Endothelial cell of umbilical vein (primary cell): ENCODE results near the gene ELMO1. TPM values are rescaled to one million over a fixed set of nuclear protein-coding genes. Genes with fewer than 3 reads are reported as not detected.

Experiments
- BruUV-seq: library from RNA; stranded (reverse); fragments of 400-500 nt; replicated peaks from 2 replicates; lab custom pipeline; 2021; lab: Mats Ljungman, UMichigan
- CTCF ChIA-PET: fragments of 300-600, 350-600 bp; sonication (Branson Sonifier 250); formaldehyde crosslinking; loops from one replicate; lab custom pipeline; 2021; ENCODE audit warnings: antibody characterized with exemption, inconsistent platforms; lab: Charles Lee
- POLR2A ChIA-PET: fragments of 300-600, 350-600 bp; sonication (Branson Sonifier 250); formaldehyde crosslinking; loops from one replicate; lab custom pipeline; 2021; ENCODE audit warnings: antibody characterized with exemption, inconsistent platforms; lab: Charles Lee
- DNase-seq: peaks from one replicate; pipeline ENCODE4 v3.0.0-alpha.2; 2011; ENCODE audit warnings: low read depth, low spot score
- FAIRE-seq: peaks from 2 replicates; lab custom pipeline; 2011; peaks lifted over from hg19 to GRCh38; lab: Jason Lieb, UNC
- H2AFZ ChIP-seq: 2 replicates; pipeline ENCODE4 v1.6.0; 2012; ENCODE audit warnings: low read depth, low read length, control low read depth, inconsistent platforms
- H3K27ac ChIP-seq: 2 replicates; pipeline ENCODE4 v1.5.1; 2011; ENCODE audit warnings: low read depth, mild to moderate bottlenecking, control low read depth, low read length, moderate library complexity; ENCODE audit not compliant: insufficient read depth
- H3K27me3 ChIP-seq, 2 experiments: 2 replicates each; pipeline versions ENCODE4 v1.6.0 to v1.6.1; 2011; ENCODE audit warnings: low read length in 2 of 2, mixed read lengths in 1 of 2; ENCODE audit not compliant: control insufficient read depth in 2 of 2, insufficient read depth in 2 of 2
- H3K36me3 ChIP-seq, 2 experiments: 2 replicates in 1 of 2; 3 replicates in 1 of 2; pipeline ENCODE4 v1.5.1; 2011; ENCODE audit warnings: low read length in 2 of 2, mild to moderate bottlenecking in 1 of 2, moderate library complexity in 1 of 2; ENCODE audit not compliant: control insufficient read depth in 2 of 2, insufficient read depth in 2 of 2; ENCODE audit errors: extremely low read depth in 1 of 2
- H3K4me1 ChIP-seq: 3 replicates; pipeline ENCODE4 v1.5.1; 2011; ENCODE audit warnings: mild to moderate bottlenecking, low read length; ENCODE audit not compliant: control insufficient read depth, insufficient read depth; ENCODE audit errors: extremely low read depth
- H3K4me2 ChIP-seq: 2 replicates; pipeline ENCODE4 v1.6.1; 2011; ENCODE audit warnings: low read length, control low read depth, mixed read lengths; ENCODE audit not compliant: insufficient read depth
- H3K4me3 ChIP-seq, 3 experiments: fragments of 200-600 bp in 1 of 3; sonication (generic), shearing (Covaris generic) in 1 of 3; replicated peaks in 1 of 3; 2 replicates each; pipeline ENCODE4 v1.5.1; 2011 to 2016; ENCODE audit warnings: control low read depth in 3 of 3, low read length in 3 of 3, mild to moderate bottlenecking in 2 of 3, inconsistent platforms in 1 of 3, low read depth in 1 of 3, moderate library complexity in 1 of 3; ENCODE audit not compliant: insufficient read depth in 1 of 3
- H3K79me2 ChIP-seq: 2 replicates; pipeline ENCODE4 v1.6.0; 2012; ENCODE audit warnings: low read length, inconsistent platforms; ENCODE audit not compliant: control insufficient read depth, insufficient read depth
- H3K9ac ChIP-seq: replicated peaks from 2 replicates; pipeline ENCODE3; 2011; ENCODE audit warnings: low read length, control low read depth; ENCODE audit not compliant: insufficient read depth; ENCODE audit errors: extremely low read depth
- H3K9me1 ChIP-seq: replicated peaks from 3 replicates; pipeline ENCODE4 v1.6.0; 2011; ENCODE audit warnings: mild to moderate bottlenecking, low read length; ENCODE audit not compliant: control insufficient read depth, insufficient read depth; ENCODE audit errors: extremely low read depth
- H3K9me3 ChIP-seq: replicated peaks from 2 replicates; pipeline ENCODE4 v1.5.1; 2012; ENCODE audit warnings: low read length, inconsistent platforms; ENCODE audit not compliant: control insufficient read depth, insufficient read depth
- H4K20me1 ChIP-seq: replicated peaks from 2 replicates; pipeline ENCODE3; 2011; ENCODE audit warnings: mild to moderate bottlenecking, low read length; ENCODE audit not compliant: control insufficient read depth, insufficient read depth; ENCODE audit errors: extremely low read depth
- EZH2 ChIP-seq: IDR thresholded peaks from 2 replicates; pipeline ENCODE4 v1.6.1; 2012; ENCODE audit warnings: borderline replicate concordance, low read depth, mild to moderate bottlenecking, moderate library complexity, low read length, inconsistent platforms; ENCODE audit not compliant: severe bottlenecking
- FOS ChIP-seq: IDR thresholded peaks from 2 replicates; pipeline ENCODE4 v1.6.1; 2011; ENCODE audit warnings: mild to moderate bottlenecking, low read length, moderate library complexity, borderline replicate concordance; ENCODE audit not compliant: insufficient read depth
- GATA2 ChIP-seq: IDR thresholded peaks from 2 replicates; pipeline ENCODE4 v1.7.0; 2011; ENCODE audit warnings: low read depth, mild to moderate bottlenecking, moderate library complexity, mixed read lengths, low read length; ENCODE audit not compliant: insufficient read length, insufficient read depth
- JUN ChIP-seq: IDR thresholded peaks from 2 replicates; pipeline ENCODE4 v1.6.1; 2011; ENCODE audit warnings: borderline replicate concordance, low read depth; ENCODE audit not compliant: insufficient read length, insufficient read depth
- MYC ChIP-seq: IDR thresholded peaks from one replicate; pipeline ENCODE4 v1.6.1; 2011; ENCODE audit warnings: mild to moderate bottlenecking, low read depth, low read length
- dilution Hi-C: fragments of 300-500 bp; cut with MboI; formaldehyde crosslinking; loops from one replicate; pipeline ENCODE4 v1.15.0; 2019; ENCODE audit warnings: low sequenced_read_pairs; ENCODE audit not compliant: extremely low pct_ligation_motif_present
- intact Hi-C: fragments of 100-400 bp; cut with micrococcal nuclease; formaldehyde crosslinking; loops from one replicate; pipeline ENCODE4 v1.10.0; 2022
- polyA plus RNA-seq, 4 experiments: library from polyadenylated mRNA; depleted of rRNA in 3 of 4; stranded (reverse) in 3 of 4; unstranded in 1 of 4; fragments of >200 nt; gene quantifications; 2 replicates each; pipeline versions ENCODE4 v1.2.1 to v1.2.3, GENCODE V29; 2011 to 2012; ENCODE audit warnings: missing spikeins in 1 of 4
- total RNA-seq: library from RNA; stranded (reverse); gene quantifications from 2 replicates; pipeline ENCODE4 v1.2.3, GENCODE V29; 2021
- TF ChIP-seq, protein P1 (sequence below): IDR thresholded peaks from 2 replicates; pipeline ENCODE4 v1.6.1; 2011; ENCODE audit not compliant: insufficient read depth, insufficient read length

ELMO1 gene
- total and polyA plus RNA-seq, 2 donors (not counting 3 experiments of a cell fraction or from before 2014, with no cell fraction given): 17.0 to 30.6 TPM

DNA sequence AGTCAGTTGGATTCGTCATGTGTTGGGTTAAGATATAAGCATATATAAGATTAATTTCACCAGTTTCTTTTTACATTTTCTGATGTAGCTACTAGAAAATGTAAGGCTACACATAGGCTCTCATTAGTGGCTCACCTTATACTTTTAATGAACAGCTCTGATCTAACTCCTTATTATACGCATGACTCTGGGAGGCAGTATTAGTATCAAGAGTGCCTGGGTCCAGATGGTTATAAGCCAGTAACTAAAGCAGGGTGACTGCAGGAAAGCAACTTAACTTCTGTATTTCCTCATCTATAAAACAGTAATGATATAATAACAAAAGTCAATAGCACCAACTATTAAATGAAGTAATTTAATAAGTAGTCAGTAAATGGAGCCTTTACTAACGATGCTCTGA lies 1.4 kb upstream of the ELMO1 start:
- FAIRE-seq (no peak), DNase-seq (no peak)
- CTCF ChIA-PET: interaction anchor here (0.9 to 4.2 kb wide), 11 partner anchors 9 to 214 kb away, joined by 3 to 59 read pairs (median 6); no protein-coding TSS in a partner anchor
- Histone ChIP-seq H3K4me2 (no peak overlapping the region), H3K9me3 (no peaks in the 10 kb centered on the region), H3K4me3 (no peak overlapping the region), H3K36me3 (no peaks in the 10 kb centered on the region), H3K27ac (no peak overlapping the region), H3K9ac (no peak overlapping the region), H4K20me1 (no peaks in the 10 kb centered on the region), H3K9me1 (no peaks in the 10 kb centered on the region), H3K79me2 (no peaks in the 10 kb centered on the region), H3K4me1 (peaks cover 21% of the 10 kb centered on the region), H2AFZ (no peak overlapping the region), H3K27me3 (no peaks in the 10 kb centered on the region)
- BruUV-seq: no TSS peak
- dilution Hi-C loops: no loop called here
- intact Hi-C loops: no loop called here
- POLR2A ChIA-PET: no interaction called here
- peak; percentile 34 for TF ChIP-seq EZH2
- TF ChIP-seq, protein P1, sequence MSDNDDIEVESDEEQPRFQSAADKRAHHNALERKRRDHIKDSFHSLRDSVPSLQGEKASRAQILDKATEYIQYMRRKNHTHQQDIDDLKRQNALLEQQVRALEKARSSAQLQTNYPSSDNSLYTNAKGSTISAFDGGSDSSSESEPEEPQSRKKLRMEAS: no peak

DNA sequence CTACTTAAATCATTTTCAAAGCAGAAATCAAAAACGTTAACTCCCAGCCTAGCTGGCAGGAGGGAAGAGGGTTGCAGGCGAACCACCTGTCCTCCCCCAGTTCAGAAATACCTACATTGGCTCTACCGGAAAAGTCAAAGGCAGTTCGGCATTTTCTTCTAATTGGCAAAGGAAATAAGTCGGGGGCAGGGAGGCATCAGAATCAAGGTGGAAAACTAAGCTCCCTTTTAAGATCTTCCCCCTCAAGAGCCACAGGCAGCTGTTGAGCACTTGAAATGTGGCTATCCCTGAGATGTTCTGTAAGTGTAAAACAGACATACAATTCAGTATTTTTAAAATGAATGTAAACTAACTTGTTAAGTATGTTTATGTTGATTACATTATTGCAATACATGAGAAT lies 957 bp upstream of the ELMO1 start:
- Histone ChIP-seq H3K4me3 (no peak overlapping the region), H3K27ac (no peak overlapping the region), H2AFZ (no peak overlapping the region), H3K4me1 (peaks cover 21% of the 10 kb centered on the region), H4K20me1 (no peaks in the 10 kb centered on the region), H3K79me2 (no peaks in the 10 kb centered on the region), H3K4me2 (peak overlapping the region; percentile 60), H3K9me1 (no peaks in the 10 kb centered on the region), H3K27me3 (no peaks in the 10 kb centered on the region), H3K36me3 (no peaks in the 10 kb centered on the region), H3K9ac (no peak overlapping the region), H3K9me3 (no peaks in the 10 kb centered on the region)
- no peak for DNase-seq
- ChIA-PET POLR2A (interaction anchor here (1.1 kb wide), 1 partner anchor 9 kb away, joined by 4 read pairs; no protein-coding TSS in a partner anchor), CTCF (interaction anchor here (0.7 to 4.2 kb wide), 17 partner anchors 9 to 214 kb away, joined by 3 to 59 read pairs (median 7); no protein-coding TSS in a partner anchor)
- dilution Hi-C loops (no loop called here), intact Hi-C loops (loop anchor here (2.0 to 10.0 kb wide), 4 partner anchors 45 to 415 kb away; no protein-coding TSS in a partner anchor)
- TF ChIP-seq GATA2 (no peak), JUN (no peak), MYC (no peak), EZH2 (no peak), FOS (no peak)
- no TSS peak for BruUV-seq
- no peak for FAIRE-seq
